ENCODE data around the gene DGKG. TPM values are rescaled to one million over a fixed set of nuclear protein-coding genes. Genes with fewer than 3 reads are reported as not detected.

Gene DGKG
- polyA plus RNA-seq, 4 donors: 0.19 to 4.0 (median 0.92) TPM

DNA sequence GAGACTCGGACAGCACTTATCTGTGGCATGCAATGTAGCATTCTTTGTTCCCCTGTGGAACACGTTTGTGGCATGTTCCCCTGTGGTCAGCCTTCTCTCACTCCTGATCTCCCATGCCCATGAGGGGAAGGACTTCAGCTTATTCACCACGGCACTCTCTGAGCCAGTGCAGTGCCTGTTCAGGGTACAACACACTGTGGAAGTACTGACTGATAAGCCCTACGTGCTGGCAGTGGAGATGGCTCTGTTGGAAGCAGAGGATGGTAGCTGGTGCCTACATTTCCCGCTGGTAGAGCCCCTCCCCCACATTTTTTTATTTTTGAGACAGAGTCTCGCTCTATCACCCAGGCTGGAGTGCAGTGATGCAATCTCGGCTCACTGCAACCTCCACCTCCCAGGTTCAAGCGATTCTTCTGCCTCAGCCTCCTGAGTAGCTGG lies 209.7 kb downstream of the DGKG start:
- Histone ChIP-seq H3K4me1 (ENCODE audit: control insufficient read depth in 3 of 3, insufficient read depth in 2 of 3, low read depth in 1 of 3, low read length in 2 of 3) (no peaks in the 10 kb centered on the region), H3K36me3 (ENCODE audit: control insufficient read depth in 3 of 3, insufficient read depth in 2 of 3, low read depth in 1 of 3, low read length in 3 of 3) (no peaks in the 10 kb centered on the region), H3K27ac (ENCODE audit: low read depth in 1 of 3, low read length in 2 of 3) (no peak overlapping the region), H3K4me3 (ENCODE audit: low read depth in 1 of 3, low read length in 3 of 3) (no peak overlapping the region), H3K27me3 (ENCODE audit: control insufficient read depth in 3 of 3, insufficient read depth in 3 of 3, low read length in 3 of 3) (no peaks in the 10 kb centered on the region), H3K9me3 (ENCODE audit: control insufficient read depth in 2 of 2, insufficient read depth in 1 of 2, low read depth in 1 of 2, low read length in 1 of 2) (no peaks in the 10 kb centered on the region)
- DNase-seq (no peak), FAIRE-seq (no peak)
- WGBS, 3 donors: 71 to 78% (median 74%) methylated on average over 7 to 8 of the region's 8 CpGs

DNA sequence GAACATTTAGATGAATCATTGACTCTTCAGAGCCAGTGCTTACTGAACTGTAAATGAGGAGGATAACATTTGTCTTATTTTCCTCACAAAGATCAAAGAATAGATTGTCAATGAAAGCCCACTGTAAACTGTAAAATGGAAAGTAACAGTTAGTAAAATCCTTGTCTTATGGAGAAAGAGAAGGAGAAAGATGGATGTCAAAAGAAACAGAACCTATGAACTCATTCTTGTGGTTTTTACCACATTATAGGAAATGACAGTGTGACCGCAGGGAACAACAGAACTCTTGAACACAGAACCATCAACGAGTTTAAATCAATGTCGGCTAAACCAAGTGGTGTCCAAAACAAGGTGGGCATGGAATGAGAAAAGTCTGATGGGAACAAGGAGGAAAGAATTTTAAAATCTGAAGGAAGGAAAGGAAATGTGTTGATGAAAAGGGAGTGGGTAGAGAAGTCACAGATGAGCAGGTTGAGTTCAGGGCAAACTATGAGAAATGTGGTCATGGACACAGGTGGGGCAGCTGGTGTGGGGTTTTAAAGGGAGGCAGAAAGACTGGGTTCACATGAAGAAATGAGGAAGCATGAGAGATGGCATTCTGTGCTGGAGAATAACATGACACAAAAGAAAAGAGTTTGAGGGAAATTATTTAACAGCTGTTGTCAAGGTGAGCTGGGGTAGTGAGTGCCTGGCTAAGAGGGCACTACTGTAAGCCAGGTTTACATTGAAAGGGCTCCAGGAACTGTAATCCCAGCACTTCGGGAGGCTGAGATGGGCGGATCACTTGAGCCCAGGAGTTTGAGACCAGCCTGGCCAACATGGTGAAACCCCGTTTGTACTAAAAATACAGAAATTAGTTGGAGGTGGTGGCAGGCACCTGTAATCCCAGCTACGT lies 210.7 kb downstream of the DGKG start:
- H3K4me1 ChIP-seq (ENCODE audit: control insufficient read depth in 3 of 3, insufficient read depth in 2 of 3, low read depth in 1 of 3, low read length in 2 of 3): no peaks in the 10 kb centered on the region
- no peak for DNase-seq
- FAIRE-seq: no peak
- 72 to 89% (median 81%) methylated on average over 7 of the region's 7 CpGs for WGBS, 3 donors
- no peak overlapping the region for H3K27ac ChIP-seq (ENCODE audit: low read depth in 1 of 3, low read length in 2 of 3)
- no peak overlapping the region for H3K4me3 ChIP-seq (ENCODE audit: low read depth in 1 of 3, low read length in 3 of 3)
- no peaks in the 10 kb centered on the region for H3K36me3 ChIP-seq (ENCODE audit: control insufficient read depth in 3 of 3, insufficient read depth in 2 of 3, low read depth in 1 of 3, low read length in 3 of 3)
- no peaks in the 10 kb centered on the region for H3K9me3 ChIP-seq (ENCODE audit: control insufficient read depth in 2 of 2, insufficient read depth in 1 of 2, low read depth in 1 of 2, low read length in 1 of 2)
- H3K27me3 ChIP-seq (ENCODE audit: control insufficient read depth in 3 of 3, insufficient read depth in 3 of 3, low read length in 3 of 3): no peaks in the 10 kb centered on the region

DNA sequence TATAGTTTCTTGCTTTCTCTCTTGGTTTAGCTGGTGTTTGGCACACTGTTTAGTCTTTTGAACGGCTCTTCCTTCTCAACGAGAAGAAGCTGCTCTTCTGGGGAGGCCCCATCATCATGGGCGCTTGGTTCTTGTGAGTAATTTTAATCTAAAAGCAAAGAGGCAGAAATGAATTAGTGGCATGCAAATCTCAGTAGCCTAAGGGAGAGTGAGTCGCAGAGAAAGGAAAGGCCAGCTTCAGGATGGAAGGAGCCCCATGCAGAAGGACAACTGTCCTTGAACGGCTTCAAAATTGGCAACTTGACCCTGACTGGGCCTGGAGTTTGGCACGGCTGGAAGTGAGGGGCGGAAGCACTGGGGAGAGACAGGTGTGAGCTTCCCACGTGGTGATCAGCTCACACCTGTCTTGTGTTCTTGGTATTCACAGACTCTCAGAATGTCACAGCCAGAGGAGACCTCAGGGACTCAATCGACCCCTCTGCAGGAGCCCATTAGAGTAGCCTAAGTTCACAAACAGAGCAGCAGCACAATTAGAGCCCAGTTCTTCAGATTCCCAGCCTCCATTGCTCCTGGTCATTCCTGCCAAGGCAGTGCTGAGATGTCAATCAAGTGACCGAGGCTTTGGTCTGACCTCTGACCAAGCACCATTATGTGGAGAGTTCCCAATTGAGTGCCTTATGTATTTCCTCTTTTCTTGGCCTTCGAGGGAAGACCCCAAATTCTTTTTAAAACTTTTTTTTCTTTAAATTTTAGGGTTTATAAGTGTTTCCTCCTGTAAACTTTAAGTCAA lies 211.8 kb downstream of the DGKG start:
- no peaks in the 10 kb centered on the region for H3K27me3 ChIP-seq (ENCODE audit: control insufficient read depth in 3 of 3, insufficient read depth in 3 of 3, low read length in 3 of 3)
- FAIRE-seq: no peak
- WGBS, 3 donors: 69 to 79% (median 74%) methylated on average over 11 of the region's 11 CpGs

DNA sequence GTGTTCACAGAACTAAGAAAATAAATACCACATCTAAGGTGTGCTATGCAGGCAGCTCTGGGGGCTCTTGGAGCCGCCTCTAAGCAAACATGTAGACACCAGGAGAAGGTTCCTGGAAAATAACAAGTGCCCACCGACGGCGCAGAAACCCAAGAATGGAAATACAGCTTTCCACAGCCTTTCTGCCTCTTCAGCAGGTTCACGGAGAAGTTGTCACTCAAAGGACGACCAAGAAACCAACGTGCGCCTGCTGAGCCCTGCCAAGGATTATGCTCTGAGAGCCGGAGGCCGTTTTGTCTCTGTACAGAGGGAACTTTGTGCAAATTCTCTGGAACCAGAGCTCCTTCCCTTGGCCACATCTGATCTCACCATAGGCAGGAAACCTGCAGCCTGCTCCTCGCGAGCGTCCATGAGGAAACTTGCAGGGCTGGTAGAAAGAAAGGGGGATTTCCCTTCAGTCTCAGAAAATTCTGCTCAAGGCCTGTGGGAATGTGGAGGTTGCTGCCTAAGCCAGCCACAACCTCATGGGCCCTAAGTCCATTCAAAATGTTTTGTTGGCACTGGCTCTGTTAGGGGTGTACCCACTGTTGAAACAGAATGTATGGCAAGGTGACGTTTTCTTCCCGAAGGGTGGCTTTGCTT lies 212.6 kb downstream of the DGKG start:
- no peaks in the 10 kb centered on the region for H3K36me3 ChIP-seq (ENCODE audit: control insufficient read depth in 3 of 3, insufficient read depth in 2 of 3, low read depth in 1 of 3, low read length in 3 of 3)
- H3K27ac ChIP-seq (ENCODE audit: low read depth in 1 of 3, low read length in 2 of 3): no peak overlapping the region
- no peak for FAIRE-seq
- no peak overlapping the region for H3K4me3 ChIP-seq (ENCODE audit: low read depth in 1 of 3, low read length in 3 of 3)
- WGBS, 3 donors: 82 to 84% (median 83%) methylated on average over 15 of the region's 15 CpGs
- no peaks in the 10 kb centered on the region for H3K9me3 ChIP-seq (ENCODE audit: control insufficient read depth in 2 of 2, insufficient read depth in 1 of 2, low read depth in 1 of 2, low read length in 1 of 2)
- H3K27me3 ChIP-seq (ENCODE audit: control insufficient read depth in 3 of 3, insufficient read depth in 3 of 3, low read length in 3 of 3): no peaks in the 10 kb centered on the region
- H3K4me1 ChIP-seq (ENCODE audit: control insufficient read depth in 3 of 3, insufficient read depth in 2 of 3, low read depth in 1 of 3, low read length in 2 of 3): no peaks in the 10 kb centered on the region
- no peak for DNase-seq

More for the DNA sequence above, 211.8 kb downstream of the DGKG start:
- H3K4me1 ChIP-seq (ENCODE audit: control insufficient read depth in 3 of 3, insufficient read depth in 2 of 3, low read depth in 1 of 3, low read length in 2 of 3): no peaks in the 10 kb centered on the region
- no peaks in the 10 kb centered on the region for H3K9me3 ChIP-seq (ENCODE audit: control insufficient read depth in 2 of 2, insufficient read depth in 1 of 2, low read depth in 1 of 2, low read length in 1 of 2)
- H3K27ac ChIP-seq (ENCODE audit: low read depth in 1 of 3, low read length in 2 of 3): no peak overlapping the region
- no peaks in the 10 kb centered on the region for H3K36me3 ChIP-seq (ENCODE audit: control insufficient read depth in 3 of 3, insufficient read depth in 2 of 3, low read depth in 1 of 3, low read length in 3 of 3)
- no peak for DNase-seq
- H3K4me3 ChIP-seq (ENCODE audit: low read depth in 1 of 3, low read length in 3 of 3): no peak overlapping the region

DNA sequence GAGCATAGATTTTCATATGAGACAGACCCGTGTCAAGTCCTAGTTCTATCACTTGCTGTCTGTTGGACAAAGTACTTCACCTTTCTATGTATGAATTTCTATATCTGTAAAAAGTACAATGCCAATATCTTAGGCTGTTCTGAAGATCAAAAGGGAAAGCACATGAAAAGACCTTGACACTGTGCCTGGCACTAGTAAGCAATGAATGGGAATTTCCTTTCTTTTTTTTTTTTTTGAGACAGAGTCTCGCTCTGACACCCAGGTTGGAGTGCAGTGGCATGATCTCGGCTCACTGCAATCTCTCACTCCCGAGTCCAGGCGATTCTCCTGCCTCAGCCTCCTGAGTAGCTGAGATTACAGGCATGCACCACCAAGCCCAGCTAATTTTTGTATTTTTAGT lies 217.8 kb downstream of the DGKG start:
- no peaks in the 10 kb centered on the region for H3K36me3 ChIP-seq (ENCODE audit: control insufficient read depth in 3 of 3, insufficient read depth in 2 of 3, low read depth in 1 of 3, low read length in 3 of 3)
- no peaks in the 10 kb centered on the region for H3K4me1 ChIP-seq (ENCODE audit: control insufficient read depth in 3 of 3, insufficient read depth in 2 of 3, low read depth in 1 of 3, low read length in 2 of 3)
- H3K27me3 ChIP-seq (ENCODE audit: control insufficient read depth in 3 of 3, insufficient read depth in 3 of 3, low read length in 3 of 3): peaks cover 0 to 3% (median 0%) of the 10 kb centered on the region in 3 donors
- DNase-seq (no peak), FAIRE-seq (no peak)
- H3K4me3 ChIP-seq (ENCODE audit: low read depth in 1 of 3, low read length in 3 of 3): no peak overlapping the region
- no peaks in the 10 kb centered on the region for H3K9me3 ChIP-seq (ENCODE audit: control insufficient read depth in 2 of 2, insufficient read depth in 1 of 2, low read depth in 1 of 2, low read length in 1 of 2)
- no peak overlapping the region for H3K27ac ChIP-seq (ENCODE audit: low read depth in 1 of 3, low read length in 2 of 3)
- 71 to 92% (median 85%) methylated on average over 5 of the region's 5 CpGs for WGBS, 3 donors

DNA sequence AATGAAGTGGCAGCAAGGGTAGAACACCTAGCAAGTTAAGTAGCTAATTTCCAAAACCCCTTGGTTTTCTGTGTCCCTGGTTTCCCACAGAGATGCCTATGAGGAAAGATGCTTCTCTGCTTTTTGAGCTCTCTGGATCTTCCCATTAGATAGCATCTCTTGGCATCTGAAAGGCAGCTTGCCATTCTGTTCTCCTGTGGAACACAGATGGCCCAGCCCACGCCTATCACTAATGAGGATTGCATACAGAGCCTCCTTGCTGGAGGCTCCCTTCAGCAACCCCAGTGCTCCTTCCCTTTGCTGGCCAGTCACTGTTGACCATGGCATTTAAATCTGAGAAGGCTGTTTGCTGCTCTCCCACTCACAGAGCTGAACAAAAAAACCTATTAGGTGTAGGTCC lies 218.8 kb downstream of the DGKG start:
- H3K4me3 ChIP-seq (ENCODE audit: low read depth in 1 of 3, low read length in 3 of 3): no peak overlapping the region
- H3K27ac ChIP-seq (ENCODE audit: low read depth in 1 of 3, low read length in 2 of 3): no peak overlapping the region
- DNase-seq (no peak), FAIRE-seq (no peak)
- WGBS, 3 donors: 58 to 71% (median 61%) methylated on average over 1 of the region's 1 CpG
- H3K4me1 ChIP-seq (ENCODE audit: control insufficient read depth in 3 of 3, insufficient read depth in 2 of 3, low read depth in 1 of 3, low read length in 2 of 3): no peaks in the 10 kb centered on the region
- H3K27me3 ChIP-seq (ENCODE audit: control insufficient read depth in 3 of 3, insufficient read depth in 3 of 3, low read length in 3 of 3): peaks cover 0 to 3% (median 0%) of the 10 kb centered on the region in 3 donors
- no peaks in the 10 kb centered on the region for H3K9me3 ChIP-seq (ENCODE audit: control insufficient read depth in 2 of 2, insufficient read depth in 1 of 2, low read depth in 1 of 2, low read length in 1 of 2)
- no peaks in the 10 kb centered on the region for H3K36me3 ChIP-seq (ENCODE audit: control insufficient read depth in 3 of 3, insufficient read depth in 2 of 3, low read depth in 1 of 3, low read length in 3 of 3)

DNA sequence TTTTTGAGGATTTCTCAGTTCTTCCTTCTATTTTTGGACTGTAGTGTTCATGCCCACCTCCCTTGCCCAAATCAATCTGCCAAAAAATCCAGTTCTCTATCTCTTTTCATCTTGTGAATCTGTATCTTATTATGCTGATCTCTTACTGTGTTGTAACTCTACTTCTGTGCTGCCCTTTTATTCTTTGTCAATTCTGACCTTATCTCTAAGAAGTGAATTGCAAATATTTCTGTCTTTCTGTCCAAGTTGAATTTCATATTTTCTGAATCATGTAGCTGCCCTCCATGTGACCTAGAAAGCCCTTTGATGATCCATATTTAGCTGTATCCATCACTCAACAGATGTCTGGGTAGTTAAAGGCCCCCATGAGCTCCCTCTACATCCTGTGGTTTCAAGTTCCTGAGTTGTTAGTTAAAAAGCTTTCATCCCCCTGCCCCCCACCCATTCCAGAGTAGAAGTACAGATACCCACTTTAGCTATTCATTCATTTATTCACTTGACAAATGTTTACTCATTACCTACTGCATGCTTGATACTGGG lies 219.6 kb downstream of the DGKG start:
- H3K4me3 ChIP-seq (ENCODE audit: low read depth in 1 of 3, low read length in 3 of 3): no peak overlapping the region
- H3K9me3 ChIP-seq (ENCODE audit: control insufficient read depth in 2 of 2, insufficient read depth in 1 of 2, low read depth in 1 of 2, low read length in 1 of 2): no peaks in the 10 kb centered on the region
- H3K27ac ChIP-seq (ENCODE audit: low read depth in 1 of 3, low read length in 2 of 3): no peak overlapping the region
- no peak for FAIRE-seq
- H3K27me3 ChIP-seq (ENCODE audit: control insufficient read depth in 3 of 3, insufficient read depth in 3 of 3, low read length in 3 of 3): peaks cover 0 to 3% (median 0%) of the 10 kb centered on the region in 3 donors
- no peak for DNase-seq
- no peaks in the 10 kb centered on the region for H3K4me1 ChIP-seq (ENCODE audit: control insufficient read depth in 3 of 3, insufficient read depth in 2 of 3, low read depth in 1 of 3, low read length in 2 of 3)
- no peaks in the 10 kb centered on the region for H3K36me3 ChIP-seq (ENCODE audit: control insufficient read depth in 3 of 3, insufficient read depth in 2 of 3, low read depth in 1 of 3, low read length in 3 of 3)

DNA sequence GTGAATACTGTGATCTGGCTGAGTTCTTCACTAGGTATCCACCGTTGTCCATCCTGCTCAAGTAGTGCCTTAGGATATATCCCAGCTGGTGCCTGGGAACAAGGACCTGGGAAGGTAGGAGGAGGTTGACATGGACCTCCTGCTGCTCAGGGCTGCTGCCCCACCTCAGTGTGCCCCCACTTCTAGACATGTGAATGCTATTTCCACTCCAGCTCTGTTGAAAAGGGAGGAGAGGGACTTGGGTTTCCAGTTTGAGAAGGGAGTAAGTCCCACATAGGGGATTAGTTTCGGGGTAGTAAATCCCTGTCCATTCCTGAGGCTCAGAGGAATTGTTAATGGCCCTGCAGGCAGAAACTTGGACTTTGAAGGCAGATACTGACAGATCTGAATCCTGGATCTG lies 220.2 kb downstream of the DGKG start:
- FAIRE-seq: no peak
- H3K27me3 ChIP-seq (ENCODE audit: control insufficient read depth in 3 of 3, insufficient read depth in 3 of 3, low read length in 3 of 3): peaks cover 0 to 3% (median 0%) of the 10 kb centered on the region in 3 donors
- no peaks in the 10 kb centered on the region for H3K36me3 ChIP-seq (ENCODE audit: control insufficient read depth in 3 of 3, insufficient read depth in 2 of 3, low read depth in 1 of 3, low read length in 3 of 3)
- no peak for DNase-seq
- H3K27ac ChIP-seq (ENCODE audit: low read depth in 1 of 3, low read length in 2 of 3): no peak overlapping the region
- 65 to 78% (median 66%) methylated on average over 2 of the region's 2 CpGs for WGBS, 3 donors
- no peaks in the 10 kb centered on the region for H3K4me1 ChIP-seq (ENCODE audit: control insufficient read depth in 3 of 3, insufficient read depth in 2 of 3, low read depth in 1 of 3, low read length in 2 of 3)
- H3K9me3 ChIP-seq (ENCODE audit: control insufficient read depth in 2 of 2, insufficient read depth in 1 of 2, low read depth in 1 of 2, low read length in 1 of 2): no peaks in the 10 kb centered on the region
- H3K4me3 ChIP-seq (ENCODE audit: low read depth in 1 of 3, low read length in 3 of 3): no peak overlapping the region
